DOHH2 (cell line): ENCODE data around the gene NOM1.
A peak's percentile ranks its signal among the peaks of the same experiment; 100 is the strongest.
"Not testable (repeated sequence)": the region's sequence is repeated elsewhere in the genome, so short reads cannot be mapped to it uniquely, and the experiment has no call there.

Experiments
- H3F3A ChIP-seq: fragments of 200-600 bp; sonication (generic), shearing (Covaris generic); 2 replicates; pipeline ENCODE4 v1.6.0; 2016; ENCODE audit warnings: antibody characterized with exemption, mild to moderate bottlenecking; ENCODE audit not compliant: control insufficient read depth, insufficient read depth
- H3K27ac ChIP-seq: fragments of 200-600 bp; sonication (generic); 2 replicates; pipeline ENCODE4 v1.5.1; 2014; ENCODE audit warnings: low read depth, mild to moderate bottlenecking, low read length, moderate library complexity
- H3K27me3 ChIP-seq: fragments of 200-600 bp; sonication (generic); 2 replicates; pipeline ENCODE4 v1.6.1; 2014; ENCODE audit warnings: mild to moderate bottlenecking, low read length, mixed read lengths; ENCODE audit not compliant: control insufficient read depth
- H3K36me3 ChIP-seq: fragments of 200-600 bp; sonication (generic); 2 replicates; pipeline ENCODE4 v1.6.1; 2014; ENCODE audit warnings: mild to moderate bottlenecking, low read length, moderate library complexity, mixed read lengths; ENCODE audit not compliant: control insufficient read depth
- H3K4me1 ChIP-seq: fragments of 200-600 bp; sonication (generic); 2 replicates; pipeline ENCODE4 v1.6.1; 2014; ENCODE audit warnings: mild to moderate bottlenecking, low read length, mixed read lengths; ENCODE audit not compliant: control insufficient read depth
- H3K4me2 ChIP-seq: fragments of 200-600 bp; sonication (generic); 2 replicates; pipeline ENCODE4 v1.6.0; 2014; ENCODE audit warnings: mild to moderate bottlenecking, low read length, moderate library complexity
- H3K4me3 ChIP-seq: fragments of 200-600 bp; sonication (generic); 2 replicates; pipeline ENCODE4 v1.5.1; 2014; ENCODE audit warnings: mild to moderate bottlenecking, low read length, mixed read lengths
- H3K79me2 ChIP-seq: fragments of 200-600 bp; sonication (generic); 2 replicates; pipeline ENCODE4 v1.6.1; 2014; ENCODE audit warnings: mild to moderate bottlenecking, low read length, mixed read lengths; ENCODE audit not compliant: control insufficient read depth
- H3K9me2 ChIP-seq: fragments of 200-600 bp; sonication (generic); replicated peaks from 2 replicates; pipeline ENCODE4 v1.6.1; 2014; ENCODE audit warnings: mild to moderate bottlenecking, low read length, mixed read lengths; ENCODE audit not compliant: control insufficient read depth
- H3K9me3 ChIP-seq: fragments of 200-600 bp; sonication (generic); 2 replicates; pipeline ENCODE4 v1.6.1; 2014; ENCODE audit warnings: antibody characterized with exemption, low read length, mixed read lengths; ENCODE audit not compliant: control insufficient read depth, insufficient read depth
- H4K20me1 ChIP-seq: fragments of 200-600 bp; sonication (generic); 2 replicates; pipeline ENCODE4 v1.6.0; 2014; ENCODE audit warnings: low read depth, mild to moderate bottlenecking, antibody characterized with exemption, low read length, moderate library complexity; ENCODE audit not compliant: control insufficient read depth, insufficient read depth
- CTCF ChIP-seq: fragments of 200-600 bp; sonication (generic); IDR thresholded peaks from one replicate; pipeline ENCODE4 v1.5.1; 2014; ENCODE audit warnings: antibody characterized with exemption, mild to moderate bottlenecking, low read depth, low read length; ENCODE audit not compliant: poor library complexity, severe bottlenecking
- EZH2phosphoT487 ChIP-seq: fragments of 200-600 bp; sonication (generic); IDR thresholded peaks from 2 replicates; pipeline ENCODE4 v1.6.1; 2017; ENCODE audit warnings: borderline replicate concordance, mild to moderate bottlenecking, antibody characterized with exemption, low read length, moderate library complexity, mixed read lengths

Gene NOM1

DNA sequence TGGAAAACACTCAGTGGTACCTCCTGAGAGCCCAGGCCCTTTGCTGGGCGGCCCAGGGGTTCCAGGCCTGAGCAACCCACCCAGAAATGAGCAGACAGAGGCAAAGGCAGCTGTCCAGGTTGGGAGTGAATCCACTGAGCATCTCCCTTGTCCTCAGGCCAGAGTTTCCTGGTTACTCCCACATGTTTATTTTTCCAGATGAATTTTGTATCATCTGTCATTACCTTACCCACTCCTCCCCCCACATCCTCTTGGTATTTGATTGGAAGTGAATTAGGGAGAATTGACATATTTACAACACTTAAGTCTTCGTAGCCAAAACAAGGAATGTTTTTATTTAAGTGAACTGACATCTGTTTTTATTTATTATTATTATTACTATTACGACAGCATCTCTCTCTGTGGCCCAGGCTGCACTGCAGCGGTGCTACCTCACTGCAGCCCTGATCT is 43.3 kb upstream of the NOM1 start:
- no peaks in the 10 kb centered on the region for H3K36me3 ChIP-seq
- H3F3A ChIP-seq, result no peaks in the 10 kb centered on the region
- no peak overlapping the region for H3K4me3 ChIP-seq
- no peak overlapping the region for H3K4me2 ChIP-seq
- no peaks in the 10 kb centered on the region for H3K9me2 ChIP-seq
- no peak for TF ChIP-seq EZH2phosphoT487
- no peak for TF ChIP-seq CTCF
- no peaks in the 10 kb centered on the region for H3K4me1 ChIP-seq
- no peaks in the 10 kb centered on the region for H3K79me2 ChIP-seq
- peaks cover 6% of the 10 kb centered on the region; the same call in 1 of the 2 replicates for H3K27me3 ChIP-seq
- H4K20me1 ChIP-seq, result no peaks in the 10 kb centered on the region
- H3K9me3 ChIP-seq, result no peaks in the 10 kb centered on the region
- no peak overlapping the region for H3K27ac ChIP-seq

- Histone ChIP-seq H3K4me2 (no peak overlapping the region), H3K27me3 (no peaks in the 10 kb centered on the region)
- TF ChIP-seq EZH2phosphoT487 (no peak), CTCF (no peak)
Observed at GRCh38 chr7:156907656-156908055, 41.9 kb upstream of the NOM1 start.

DNA sequence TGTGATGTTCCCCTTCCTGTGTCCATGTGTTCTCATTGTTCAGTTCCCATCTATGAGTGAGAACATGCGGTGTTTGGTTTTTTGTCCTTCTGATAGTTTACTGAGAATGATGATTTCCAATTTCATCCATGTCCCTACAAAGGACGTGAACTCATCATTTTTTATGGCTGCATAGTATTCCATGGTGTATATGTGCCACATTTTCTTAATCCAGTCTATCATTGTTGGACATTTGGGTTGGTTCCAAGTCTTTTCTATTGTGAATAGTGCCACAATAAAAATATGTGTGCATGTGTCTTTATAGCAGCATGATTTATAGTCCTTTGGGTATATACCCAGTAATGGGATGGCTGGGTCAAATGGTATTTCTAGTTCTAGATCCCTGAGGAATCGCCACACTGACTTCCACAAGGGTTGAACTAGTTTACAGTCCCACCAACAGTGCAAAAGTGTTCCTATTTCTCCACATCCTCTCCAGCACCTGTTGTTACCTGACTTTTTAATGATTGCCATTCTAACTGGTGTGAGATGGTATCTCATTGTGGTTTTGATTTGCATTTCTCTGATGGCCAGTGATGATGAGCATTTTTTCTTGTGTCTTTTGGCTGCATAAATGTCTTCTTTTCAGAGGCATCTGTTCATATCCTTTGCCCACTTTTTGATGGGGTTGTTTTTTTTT is 39.8 kb upstream of the NOM1 start:
- not testable (repeated sequence) for H3K4me2 ChIP-seq, H3K9me3 ChIP-seq, H3K4me3 ChIP-seq, H3K79me2 ChIP-seq, H4K20me1 ChIP-seq, H3K36me3 ChIP-seq, H3F3A ChIP-seq, H3K9me2 ChIP-seq, H3K27ac ChIP-seq, H3K27me3 ChIP-seq, H3K4me1 ChIP-seq

More at GRCh38 chr7:156907656-156908055, 41.9 kb upstream of the NOM1 start:
- no peaks in the 10 kb centered on the region for H4K20me1 ChIP-seq
- no peaks in the 10 kb centered on the region for H3K9me2 ChIP-seq
- no peaks in the 10 kb centered on the region for H3K79me2 ChIP-seq
- H3K36me3 ChIP-seq, result no peaks in the 10 kb centered on the region
- no peaks in the 10 kb centered on the region for H3K9me3 ChIP-seq
- no peak overlapping the region for H3K4me3 ChIP-seq
- H3K4me1 ChIP-seq, result no peaks in the 10 kb centered on the region
- no peaks in the 10 kb centered on the region for H3F3A ChIP-seq
- no peak overlapping the region for H3K27ac ChIP-seq

DNA sequence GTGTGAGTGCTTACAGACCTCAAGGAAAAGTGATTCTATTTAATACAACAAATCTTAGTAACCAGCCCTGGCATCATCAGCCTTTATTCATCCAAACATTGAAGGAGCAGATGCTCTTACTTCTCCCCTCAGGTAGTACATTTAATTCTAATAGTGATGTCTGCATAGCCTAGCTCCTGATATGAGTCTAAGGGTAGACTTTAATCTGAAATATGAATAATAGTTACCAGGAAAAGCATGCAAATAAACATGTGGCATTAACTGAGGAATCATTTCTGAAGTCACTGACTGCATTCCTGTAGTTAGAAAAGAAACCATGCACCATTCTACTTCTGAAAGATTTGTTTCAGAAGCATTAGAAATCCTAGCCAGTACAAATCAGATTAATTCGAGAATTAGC is 30.9 kb upstream of the NOM1 start:
- Histone ChIP-seq H3K36me3 (no peaks in the 10 kb centered on the region), H3F3A (no peaks in the 10 kb centered on the region), H3K9me2 (no peaks in the 10 kb centered on the region), H3K9me3 (no peaks in the 10 kb centered on the region), H3K27ac (no peak overlapping the region), H3K27me3 (peaks cover 34% of the 10 kb centered on the region), H4K20me1 (no peaks in the 10 kb centered on the region), H3K4me2 (no peak overlapping the region), H3K4me1 (no peaks in the 10 kb centered on the region; the same call in 1 of the 2 replicates), H3K79me2 (no peaks in the 10 kb centered on the region), H3K4me3 (no peak overlapping the region)
- TF ChIP-seq CTCF, result no peak
- TF ChIP-seq EZH2phosphoT487, result 0 out of 2 replicates have a peak, but pooled peaks have one; percentile 7
